ENCODE measurements around the gene NOTCH2.

DNA sequence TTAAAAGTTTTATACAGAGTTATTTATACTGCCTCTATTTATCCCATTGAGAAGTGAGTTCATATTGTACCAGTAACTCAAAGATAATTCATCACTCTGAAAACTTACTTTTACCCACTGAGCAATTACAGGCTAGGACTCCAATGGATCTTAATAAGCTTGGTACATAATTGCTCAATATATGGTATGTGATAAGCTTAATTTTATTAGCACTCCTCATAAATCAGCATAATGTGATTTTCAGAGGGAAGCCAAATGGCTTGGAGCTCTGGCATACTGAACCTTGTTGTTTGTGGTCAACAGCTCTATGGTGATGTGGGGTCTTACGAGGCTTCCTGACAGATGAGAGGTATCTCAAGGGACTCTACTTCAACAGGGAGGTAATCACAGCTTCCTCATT, 199.5 kb downstream of the NOTCH2 start:
- TF ChIP-seq, protein P1, sequence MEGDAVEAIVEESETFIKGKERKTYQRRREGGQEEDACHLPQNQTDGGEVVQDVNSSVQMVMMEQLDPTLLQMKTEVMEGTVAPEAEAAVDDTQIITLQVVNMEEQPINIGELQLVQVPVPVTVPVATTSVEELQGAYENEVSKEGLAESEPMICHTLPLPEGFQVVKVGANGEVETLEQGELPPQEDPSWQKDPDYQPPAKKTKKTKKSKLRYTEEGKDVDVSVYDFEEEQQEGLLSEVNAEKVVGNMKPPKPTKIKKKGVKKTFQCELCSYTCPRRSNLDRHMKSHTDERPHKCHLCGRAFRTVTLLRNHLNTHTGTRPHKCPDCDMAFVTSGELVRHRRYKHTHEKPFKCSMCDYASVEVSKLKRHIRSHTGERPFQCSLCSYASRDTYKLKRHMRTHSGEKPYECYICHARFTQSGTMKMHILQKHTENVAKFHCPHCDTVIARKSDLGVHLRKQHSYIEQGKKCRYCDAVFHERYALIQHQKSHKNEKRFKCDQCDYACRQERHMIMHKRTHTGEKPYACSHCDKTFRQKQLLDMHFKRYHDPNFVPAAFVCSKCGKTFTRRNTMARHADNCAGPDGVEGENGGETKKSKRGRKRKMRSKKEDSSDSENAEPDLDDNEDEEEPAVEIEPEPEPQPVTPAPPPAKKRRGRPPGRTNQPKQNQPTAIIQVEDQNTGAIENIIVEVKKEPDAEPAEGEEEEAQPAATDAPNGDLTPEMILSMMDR (IDR thresholded peaks at IDR 0.05; ENCODE audit: low read depth, low read length) = no peak
- TF ChIP-seq EZH2phosphoT487 (IDR thresholded peaks at IDR 0.05; ENCODE audit: low read depth) = no peak
